Bronchial epithelial cell (primary cell): ENCODE data around the gene LDB2. TPM values are rescaled to one million over a fixed set of nuclear protein-coding genes. Genes with fewer than 3 reads are reported as not detected.

Experiments used
- DNase-seq: peaks from one replicate; pipeline ENCODE4 v3.0.0-alpha.2; 2010; ENCODE audit warnings: low read depth
- FAIRE-seq: peaks from 2 replicates; lab custom pipeline; 2011; peaks lifted over from hg19 to GRCh38; lab: Jason Lieb, UNC
- H3K27me3 ChIP-seq: 2 replicates; pipeline ENCODE4 v1.5.1; 2011; ENCODE audit warnings: low read length; ENCODE audit not compliant: control insufficient read depth, insufficient read depth
- H3K36me3 ChIP-seq: 2 replicates; pipeline ENCODE4 v1.5.1; 2011; ENCODE audit warnings: low read length; ENCODE audit not compliant: control insufficient read depth, insufficient read depth
- H3K4me3 ChIP-seq: 2 replicates; pipeline ENCODE4 v1.5.1; 2011; ENCODE audit warnings: mild to moderate bottlenecking, low read depth, low read length, control low read depth
- total RNA-seq: library from RNA; depleted of rRNA; stranded (reverse); fragments of >200 nt; gene quantifications from 2 replicates; pipeline ENCODE4 v1.2.1, GENCODE V29; 2014
- TF ChIP-seq, protein P1 (sequence below): IDR thresholded peaks from 2 replicates; pipeline ENCODE4 v1.5.1; 2011; ENCODE audit warnings: mild to moderate bottlenecking, moderate library complexity, low read length, control low read depth, inconsistent platforms; ENCODE audit not compliant: insufficient read depth, severe bottlenecking

LDB2 gene
- total RNA-seq, 1 donor from 2014 or later: not detected

DNA sequence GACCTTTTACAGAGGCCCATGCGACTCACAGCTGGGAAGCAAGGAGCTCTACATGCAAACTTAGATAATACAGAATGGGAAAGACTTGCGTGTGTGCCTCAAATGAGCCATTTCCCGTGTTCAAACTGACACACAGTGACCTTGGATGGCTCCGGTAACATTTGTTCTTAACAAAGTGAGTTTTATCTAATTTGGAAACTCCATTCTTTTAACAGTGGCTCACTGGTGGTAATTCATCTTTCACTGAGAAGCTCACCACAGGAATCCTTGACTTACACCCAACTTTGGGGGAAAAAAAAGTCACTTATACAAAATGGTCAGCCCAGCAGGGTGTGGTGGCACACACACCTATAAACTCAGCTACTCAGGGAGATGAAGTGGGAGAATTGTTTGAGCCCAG, 190.6 kb downstream of the LDB2 start:
- H3K27me3 ChIP-seq: no peaks in the 10 kb centered on the region
- FAIRE-seq: no peak
- no peak for DNase-seq
- no peaks in the 10 kb centered on the region for H3K36me3 ChIP-seq
- no peak overlapping the region for H3K4me3 ChIP-seq
- TF ChIP-seq, protein P1, sequence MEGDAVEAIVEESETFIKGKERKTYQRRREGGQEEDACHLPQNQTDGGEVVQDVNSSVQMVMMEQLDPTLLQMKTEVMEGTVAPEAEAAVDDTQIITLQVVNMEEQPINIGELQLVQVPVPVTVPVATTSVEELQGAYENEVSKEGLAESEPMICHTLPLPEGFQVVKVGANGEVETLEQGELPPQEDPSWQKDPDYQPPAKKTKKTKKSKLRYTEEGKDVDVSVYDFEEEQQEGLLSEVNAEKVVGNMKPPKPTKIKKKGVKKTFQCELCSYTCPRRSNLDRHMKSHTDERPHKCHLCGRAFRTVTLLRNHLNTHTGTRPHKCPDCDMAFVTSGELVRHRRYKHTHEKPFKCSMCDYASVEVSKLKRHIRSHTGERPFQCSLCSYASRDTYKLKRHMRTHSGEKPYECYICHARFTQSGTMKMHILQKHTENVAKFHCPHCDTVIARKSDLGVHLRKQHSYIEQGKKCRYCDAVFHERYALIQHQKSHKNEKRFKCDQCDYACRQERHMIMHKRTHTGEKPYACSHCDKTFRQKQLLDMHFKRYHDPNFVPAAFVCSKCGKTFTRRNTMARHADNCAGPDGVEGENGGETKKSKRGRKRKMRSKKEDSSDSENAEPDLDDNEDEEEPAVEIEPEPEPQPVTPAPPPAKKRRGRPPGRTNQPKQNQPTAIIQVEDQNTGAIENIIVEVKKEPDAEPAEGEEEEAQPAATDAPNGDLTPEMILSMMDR: no peak

DNA sequence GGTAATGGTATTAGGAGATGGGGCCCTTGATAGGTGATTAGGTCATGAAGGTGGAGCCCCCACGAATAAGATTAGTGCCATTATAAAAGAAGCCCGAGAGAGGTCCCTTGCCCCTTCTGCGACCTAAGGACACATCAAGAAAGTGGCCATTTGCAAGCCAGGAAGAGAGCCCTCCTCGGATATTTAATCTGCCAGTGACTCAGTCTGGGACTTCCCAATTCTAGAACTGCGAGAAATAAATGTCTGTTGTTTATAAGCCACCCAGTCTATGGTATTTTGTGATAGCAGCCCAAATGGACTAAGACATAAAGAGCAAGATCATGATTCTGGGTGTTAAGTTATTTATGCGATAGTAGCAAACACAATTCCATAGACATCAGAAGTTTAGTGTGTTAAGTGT, 192.2 kb downstream of the LDB2 start:
- DNase-seq (no peak), FAIRE-seq (no peak)
- TF ChIP-seq, protein P1: no peak

DNA sequence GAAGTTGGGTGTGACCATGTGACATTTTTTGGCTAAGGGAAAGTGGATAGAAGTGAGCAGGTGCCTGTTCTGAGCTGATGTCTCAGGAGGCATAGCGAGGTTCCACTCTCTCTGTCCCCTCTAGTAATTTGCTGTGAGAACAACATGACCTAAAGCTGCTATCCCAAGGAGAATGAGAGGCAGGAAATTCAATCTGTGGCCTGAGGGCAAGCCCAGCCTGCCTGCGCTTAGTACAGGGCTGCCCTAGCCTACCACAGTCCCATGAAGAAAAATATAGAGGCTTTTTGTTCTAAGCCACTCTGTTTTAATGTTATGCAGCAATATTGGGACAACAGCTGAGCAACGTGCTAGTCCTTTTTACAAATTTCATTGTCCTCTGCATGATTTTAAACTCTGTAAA, 193.1 kb downstream of the LDB2 start:
- FAIRE-seq: no peak
- no peaks in the 10 kb centered on the region for H3K27me3 ChIP-seq
- H3K36me3 ChIP-seq: no peaks in the 10 kb centered on the region
- TF ChIP-seq, protein P1: no peak
- no peak for DNase-seq
- H3K4me3 ChIP-seq: no peak overlapping the region

More for the DNA sequence above, 192.2 kb downstream of the LDB2 start:
- no peak overlapping the region for H3K4me3 ChIP-seq
- H3K36me3 ChIP-seq: no peaks in the 10 kb centered on the region
- H3K27me3 ChIP-seq: no peaks in the 10 kb centered on the region

DNA sequence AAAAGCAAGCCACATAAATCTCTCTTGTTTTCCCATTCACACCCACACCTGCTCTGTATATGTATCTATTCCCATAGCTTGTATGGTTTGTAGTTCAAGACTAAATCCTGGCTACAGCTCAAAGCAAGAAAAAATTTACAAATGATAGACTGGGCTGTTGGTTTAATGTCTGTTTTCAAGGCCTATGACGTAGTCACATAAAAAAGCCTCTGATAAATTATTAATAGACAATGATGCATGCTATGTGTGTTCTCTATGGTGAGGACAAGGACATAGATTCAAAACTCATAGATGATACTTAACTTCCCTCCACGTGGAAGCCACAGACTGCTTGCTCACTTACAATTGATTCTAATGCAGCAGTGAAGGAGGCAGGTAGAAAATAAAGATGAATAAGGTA, 194.0 kb downstream of the LDB2 start:
- TF ChIP-seq, protein P1: no peak
- FAIRE-seq (no peak), DNase-seq (no peak)
- H3K27me3 ChIP-seq: no peaks in the 10 kb centered on the region
- no peaks in the 10 kb centered on the region for H3K36me3 ChIP-seq
- H3K4me3 ChIP-seq: no peak overlapping the region

DNA sequence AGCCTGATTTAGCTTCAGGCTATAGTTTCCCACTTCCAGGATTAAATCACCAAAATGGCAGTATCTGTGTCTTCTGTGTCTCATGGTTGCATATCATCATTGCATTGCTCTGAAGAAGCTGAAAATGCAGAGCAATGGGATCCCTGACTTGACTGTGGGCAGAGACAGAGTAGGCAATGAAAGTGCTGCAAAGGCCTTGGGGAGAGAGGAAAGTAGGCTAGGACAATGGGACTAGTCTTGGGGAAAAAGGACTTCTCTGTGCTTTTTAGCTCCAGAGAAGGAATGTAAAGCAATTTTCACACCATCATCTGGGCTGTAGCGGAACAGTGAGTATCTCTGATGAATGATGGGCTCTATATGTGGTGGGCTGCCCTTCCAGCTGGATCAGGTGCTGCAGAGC, 202.5 kb downstream of the LDB2 start:
- no peaks in the 10 kb centered on the region for H3K27me3 ChIP-seq
- FAIRE-seq (no peak), DNase-seq (no peak)
- TF ChIP-seq, protein P1: no peak
- no peaks in the 10 kb centered on the region for H3K36me3 ChIP-seq
- no peak overlapping the region for H3K4me3 ChIP-seq

DNA sequence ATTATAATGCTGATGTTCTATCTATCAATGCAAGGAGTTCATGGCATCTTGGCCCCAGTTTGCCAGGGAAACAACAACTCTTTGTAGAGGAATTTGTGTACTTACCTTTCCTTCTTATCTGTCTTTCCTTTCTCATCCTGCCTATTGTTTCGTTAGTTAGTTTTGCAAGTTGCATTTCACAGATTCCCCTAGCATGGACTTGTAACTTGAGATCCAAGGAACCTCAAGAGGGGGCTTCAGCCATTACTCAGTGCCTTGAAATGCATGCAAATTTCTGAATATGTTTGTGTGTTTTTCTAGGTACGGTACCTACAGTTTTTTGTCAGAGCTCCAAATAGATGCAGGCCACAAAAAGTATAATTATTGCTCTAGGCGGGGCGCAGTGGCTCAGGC, 203.6 kb downstream of the LDB2 start:
- Histone ChIP-seq H3K4me3 (no peak overlapping the region), H3K27me3 (no peaks in the 10 kb centered on the region), H3K36me3 (no peaks in the 10 kb centered on the region)
- TF ChIP-seq, protein P1: no peak
- DNase-seq (no peak), FAIRE-seq (no peak)
